NB4 (cell line): ENCODE results near the gene NNAT.

Experiments used
- DNase-seq: peaks from one replicate; pipeline ENCODE4 v3.0.0; 2010; ENCODE audit warnings: low read depth
- H3K4me3 ChIP-seq: one replicate; pipeline ENCODE4 v1.5.1; 2011; ENCODE audit warnings: mild to moderate bottlenecking, low read depth, low read length, moderate library complexity
- CTCF ChIP-seq: IDR thresholded peaks from one replicate; pipeline ENCODE4 v1.5.1; 2012; ENCODE audit warnings: low read depth, low read length
- MAX ChIP-seq: IDR thresholded peaks from 2 replicates; pipeline ENCODE4 v1.6.1; 2011; ENCODE audit warnings: low read depth, low read length
- MYC ChIP-seq: IDR thresholded peaks from 2 replicates; pipeline ENCODE4 v1.6.1; 2011; ENCODE audit warnings: low read depth, low read length
- POLR2A ChIP-seq: IDR thresholded peaks from 2 replicates; pipeline ENCODE4 v1.6.1; 2011; ENCODE audit warnings: mild to moderate bottlenecking; ENCODE audit not compliant: insufficient read length; ENCODE audit errors: extremely low read depth

Gene NNAT

DNA sequence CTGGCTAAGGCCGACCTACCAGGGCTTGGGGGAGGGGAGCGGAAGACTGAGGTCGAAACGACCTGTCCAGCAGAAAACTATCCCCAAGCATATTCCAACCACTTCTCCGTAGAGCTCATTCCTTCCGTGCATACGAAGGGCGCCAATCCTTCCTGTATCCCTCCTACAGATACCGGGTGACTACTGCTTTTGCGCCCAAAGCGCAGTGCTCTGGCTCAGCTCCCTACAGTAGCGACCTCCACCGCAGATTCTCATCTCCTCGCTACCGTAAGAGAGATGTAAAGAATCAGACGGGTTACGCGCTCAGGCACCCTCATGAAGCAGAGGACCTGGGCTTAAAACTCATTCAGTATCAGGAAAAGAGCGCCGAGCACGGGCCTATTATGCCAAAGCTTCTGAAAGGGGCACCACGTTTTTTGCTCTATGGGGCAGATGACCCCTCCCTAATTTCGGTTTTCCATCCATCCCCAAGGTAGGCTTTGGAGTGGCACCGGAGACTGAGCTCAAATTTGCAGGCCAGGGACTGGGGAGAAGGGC lies 563 bp upstream of the NNAT start:
- DNase-seq: no peak
- no peak overlapping the region for H3K4me3 ChIP-seq

GRCh38 chr20:37522260-37523011 lies 1.4 kb downstream of the NNAT start:
- H3K4me3 ChIP-seq: no peak overlapping the region
- TF ChIP-seq POLR2A (no peak), MYC (no peak), MAX (no peak), CTCF (no peak)
- no peak for DNase-seq

More for the DNA sequence above, 563 bp upstream of the NNAT start:
- TF ChIP-seq MYC: no peak
- no peak for TF ChIP-seq POLR2A
- no peak for TF ChIP-seq MAX
- no peak for TF ChIP-seq CTCF

DNA sequence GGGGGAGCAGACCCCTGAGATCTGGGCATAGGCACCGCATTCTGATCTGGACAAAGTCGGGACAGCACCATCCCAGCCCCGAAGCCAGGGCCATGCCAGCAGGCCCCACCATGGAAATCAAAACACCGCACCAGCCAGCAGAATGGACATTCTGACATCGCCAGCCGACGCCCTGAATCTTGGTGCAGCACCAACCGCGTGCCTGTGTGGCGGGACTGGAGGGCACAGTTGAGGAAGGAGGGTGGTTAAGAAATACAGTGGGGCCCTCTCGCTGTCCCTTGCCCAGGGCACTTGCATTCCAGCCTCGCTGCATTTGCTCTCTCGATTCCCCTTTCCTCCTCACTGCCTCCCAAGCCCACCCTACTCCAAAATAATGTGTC lies 2.0 kb downstream of the NNAT start:
- H3K4me3 ChIP-seq: no peak overlapping the region
- DNase-seq: no peak
- TF ChIP-seq CTCF (no peak), MYC (no peak), POLR2A (no peak), MAX (no peak)

DNA sequence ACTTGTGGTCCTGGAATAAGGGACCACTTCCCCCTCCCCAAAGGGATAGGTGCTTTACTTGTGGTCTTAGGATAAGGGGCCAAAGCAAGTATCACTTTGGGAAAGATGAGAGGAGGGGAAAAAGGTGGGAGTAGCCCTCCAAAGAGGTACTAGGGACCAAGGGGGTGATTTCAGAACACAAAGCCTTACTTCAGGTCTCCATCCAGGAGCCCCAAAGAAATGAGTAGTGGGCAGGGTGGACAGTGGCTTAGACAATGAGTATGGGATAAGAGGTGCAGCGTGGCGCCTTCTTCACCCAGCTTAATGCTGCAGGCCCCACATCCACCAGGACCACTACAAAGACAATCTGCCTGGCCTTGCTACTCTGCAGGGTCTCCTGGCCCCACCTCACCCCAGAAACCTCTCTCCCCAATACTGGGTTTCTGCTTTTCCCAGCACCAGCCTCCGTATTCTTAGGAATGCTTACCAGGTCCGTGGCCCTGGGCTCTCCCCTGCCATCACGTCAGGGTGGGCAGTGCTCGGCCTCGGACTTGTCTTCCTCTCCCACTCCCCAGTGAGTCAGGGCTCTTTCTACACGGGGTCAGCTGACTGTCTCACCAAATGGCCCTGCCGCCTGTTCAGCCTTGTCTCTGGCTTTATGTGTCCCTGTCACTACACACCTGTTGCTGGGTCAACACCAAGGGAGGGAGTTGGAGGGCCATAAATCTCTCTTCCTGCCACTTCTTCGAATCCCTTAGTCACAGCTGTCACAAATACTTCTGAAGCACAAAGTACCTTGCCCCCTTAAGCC lies 3.1 kb downstream of the NNAT start:
- no peak for DNase-seq
- no peak overlapping the region for H3K4me3 ChIP-seq
- TF ChIP-seq MAX (no peak), CTCF (no peak), MYC (no peak), POLR2A (no peak)

- DNase-seq: no peak
- no peak overlapping the region for H3K4me3 ChIP-seq
- TF ChIP-seq MYC (no peak), MAX (no peak), CTCF (no peak), POLR2A (no peak)
Measured at GRCh38 chr20:37524859-37525708, 4.0 kb downstream of the NNAT start.
